HG03342 (cell line): ENCODE measurements around the gene EAF1.
A peak's percentile ranks its signal among the peaks of the same experiment; 100 is the strongest.
"Not testable (repeated sequence)": the region's sequence is repeated elsewhere in the genome, so short reads cannot be mapped to it uniquely, and the experiment has no call there.

Source experiments
- ATAC-seq: cut with Tn5 transposase; IDR thresholded peaks from one replicate; pipeline ENCODE4 v1.9.1; 2021; ENCODE audit warnings: mild to moderate bottlenecking, moderate library complexity; ENCODE audit not compliant: unreplicated experiment

EAF1 gene

DNA sequence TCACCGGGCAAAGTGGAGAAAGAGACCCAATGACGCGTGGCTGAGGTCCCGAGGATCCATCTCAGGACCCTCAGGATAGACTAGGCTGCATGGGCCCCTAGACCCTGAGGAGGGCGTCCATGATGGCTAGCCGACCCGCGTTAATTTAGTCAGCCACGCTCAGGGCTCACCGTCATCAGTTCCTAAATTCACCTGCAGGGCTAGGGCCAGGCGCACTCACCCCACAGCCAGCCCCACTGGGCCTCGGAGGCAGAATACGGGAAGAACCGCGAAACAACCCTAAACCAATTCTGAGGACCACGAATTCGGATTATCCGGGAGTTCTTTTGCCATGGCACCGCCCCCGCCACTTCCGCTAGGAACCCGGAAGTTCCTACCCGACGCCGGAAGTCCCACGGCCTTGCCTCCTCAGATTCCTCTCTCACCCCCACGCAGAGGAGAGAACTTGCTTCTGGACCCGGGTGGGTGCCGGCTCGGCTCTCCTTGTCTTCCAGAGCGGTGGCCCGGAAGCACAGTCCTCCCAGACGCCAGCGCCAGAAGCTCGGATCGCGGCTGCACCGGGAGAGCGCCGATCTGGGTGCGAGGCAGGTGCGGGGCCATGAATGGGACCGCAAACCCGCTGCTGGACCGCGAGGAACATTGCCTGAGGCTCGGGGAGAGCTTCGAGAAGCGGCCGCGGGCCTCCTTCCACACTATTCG, at the start of gene EAF1, which contains the start of gene METTL6:
TSS of gene EAF1 (plus strand) at position 417 of the 699 bp plus-strand sequence. CDS start at position 599, 182 bp downstream.
TSS of gene METTL6 (minus strand) at position 363 of the 699 bp plus-strand sequence. CDS start 1,033 bp downstream, outside the sequence.
- ATAC-seq = peak; percentile 88

DNA sequence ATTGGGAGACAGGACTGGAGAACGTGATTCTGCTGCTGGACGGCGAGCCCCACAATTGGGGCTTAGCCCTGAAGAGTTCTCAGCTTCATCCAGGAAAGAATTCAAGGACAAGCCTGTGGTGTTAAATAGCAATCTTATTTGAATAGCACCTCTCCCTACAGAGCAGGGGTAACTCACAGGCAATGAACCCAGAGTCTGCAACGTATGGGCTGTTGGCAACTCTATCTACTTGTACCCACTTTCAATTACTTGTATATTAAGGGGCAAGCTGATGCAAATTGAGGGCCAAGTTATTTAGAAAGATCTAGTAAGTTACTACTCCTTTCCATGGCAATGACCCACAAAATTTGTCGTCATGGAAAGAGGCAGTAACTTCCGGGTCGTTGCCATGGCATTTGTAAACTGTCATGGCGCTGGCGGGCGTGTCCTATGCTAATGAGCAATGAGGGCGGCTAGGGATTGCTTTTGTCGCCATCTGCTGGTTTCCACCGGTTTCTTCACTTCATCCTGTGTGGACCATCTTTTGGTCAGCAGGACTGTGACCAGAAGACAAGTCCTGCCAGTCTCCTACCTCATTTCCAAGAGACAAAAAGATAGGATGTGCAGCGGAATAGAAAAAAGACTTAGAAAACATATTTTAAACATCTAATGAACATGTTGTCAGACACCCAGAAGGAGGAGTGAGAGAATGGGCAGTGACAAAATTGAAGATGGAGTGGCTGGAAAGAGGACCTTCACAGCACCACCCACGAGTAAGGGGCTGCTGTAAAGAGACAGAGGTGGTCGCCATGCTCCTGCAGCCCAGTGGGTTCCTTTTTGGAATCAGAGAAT, 49.2 kb upstream of the EAF1 start:
- peak; percentile 88 for ATAC-seq

DNA sequence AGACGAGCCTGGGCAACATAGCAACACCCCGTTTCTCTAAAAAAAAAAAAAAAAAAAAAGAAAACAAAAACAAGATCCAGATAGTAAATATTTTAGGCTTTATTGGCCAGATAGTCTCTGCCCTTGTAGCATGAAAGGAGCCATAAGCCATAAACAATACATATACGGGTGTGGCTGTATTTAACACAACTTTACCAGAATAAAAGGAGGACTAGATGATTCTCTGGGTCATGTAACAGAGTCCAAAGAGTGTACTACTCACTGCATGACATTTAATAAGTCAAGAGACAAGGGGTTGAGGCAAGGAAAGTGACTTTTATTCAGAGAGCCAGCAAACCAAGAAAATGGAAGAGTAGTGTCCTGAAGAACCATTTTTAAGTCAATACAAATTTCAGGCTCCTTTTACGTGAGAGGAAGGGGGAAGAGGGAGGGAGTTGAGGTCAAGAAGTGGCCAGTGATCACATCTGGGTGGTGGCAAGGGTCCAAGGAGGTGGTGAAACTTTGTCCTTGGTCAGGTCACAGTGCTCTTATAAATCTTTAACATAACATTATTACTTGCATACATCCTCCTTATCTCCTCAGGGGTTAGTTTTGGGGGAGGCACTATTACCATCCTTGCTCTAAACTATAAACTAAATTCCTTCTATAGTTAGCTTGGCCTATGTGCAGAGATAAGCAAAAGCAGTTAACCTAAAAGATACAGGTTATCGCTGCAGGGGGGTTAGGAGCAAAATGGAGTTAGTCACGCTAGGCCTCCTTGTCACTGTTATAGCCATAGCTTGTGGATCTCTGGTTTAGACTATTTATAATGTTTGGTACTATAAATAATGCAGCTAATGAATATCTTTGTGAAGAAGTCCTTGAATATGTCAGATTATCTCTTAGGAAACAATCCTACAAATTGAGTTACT, 46.2 kb upstream of the EAF1 start:
- no peak for ATAC-seq

DNA sequence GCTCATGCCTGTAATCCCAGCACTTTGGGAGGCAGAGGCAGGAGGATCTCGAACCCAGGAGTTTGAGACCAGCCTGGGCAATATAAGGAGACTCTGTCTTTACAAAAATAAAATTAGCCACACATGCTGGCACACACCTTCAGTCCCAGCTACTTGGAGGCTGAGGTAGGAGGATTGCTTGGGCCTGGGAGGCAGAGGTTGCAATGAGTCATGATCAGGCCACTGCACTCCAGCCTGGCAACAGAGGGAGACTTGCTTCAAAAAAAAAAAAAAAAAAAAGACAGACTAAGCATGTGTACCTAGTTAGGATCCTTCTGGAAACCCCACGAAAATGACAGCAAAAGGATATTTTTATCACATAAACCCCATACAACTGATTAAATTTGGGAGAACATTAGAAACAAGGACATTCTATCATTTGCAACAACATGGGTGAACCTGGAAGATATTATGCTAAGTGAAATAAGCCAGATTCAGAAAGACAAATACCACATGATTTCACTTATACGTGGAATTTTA, 44.9 kb upstream of the EAF1 start:
- no peak for ATAC-seq

DNA sequence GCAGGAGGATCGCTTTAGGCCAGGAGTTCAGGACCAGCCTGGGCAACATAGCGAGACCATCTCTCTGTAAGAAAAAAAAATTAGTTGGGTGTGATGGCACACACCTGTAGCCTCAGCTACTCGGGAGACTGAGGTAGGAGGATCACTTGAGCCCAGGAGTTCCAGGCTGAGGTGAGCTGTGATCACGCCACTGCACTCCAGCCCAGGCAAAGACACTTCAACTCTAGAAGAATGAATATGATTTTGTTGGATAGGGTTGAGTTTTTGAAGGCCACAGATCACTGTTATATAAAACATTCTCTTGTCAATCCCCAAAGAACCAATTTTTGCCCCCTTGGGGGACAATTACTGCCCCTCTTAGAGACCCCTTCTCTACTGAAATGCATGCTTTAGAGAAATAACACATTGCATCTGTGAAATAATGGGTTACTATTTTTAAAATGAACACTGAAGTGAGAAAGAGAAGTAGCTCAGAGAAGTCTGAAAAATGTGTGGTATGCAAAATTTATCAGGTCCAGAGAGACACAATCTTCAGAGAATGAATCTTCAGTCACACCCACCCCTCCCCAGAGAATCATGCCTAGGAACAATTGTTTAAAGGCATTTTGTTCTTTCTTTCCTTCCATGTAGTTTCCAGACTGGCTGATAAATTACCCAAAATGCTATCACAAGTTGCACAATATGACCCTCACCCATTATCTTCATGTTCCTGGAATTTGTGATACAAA, 42.7 kb upstream of the EAF1 start:
- ATAC-seq = peak; percentile 86

DNA sequence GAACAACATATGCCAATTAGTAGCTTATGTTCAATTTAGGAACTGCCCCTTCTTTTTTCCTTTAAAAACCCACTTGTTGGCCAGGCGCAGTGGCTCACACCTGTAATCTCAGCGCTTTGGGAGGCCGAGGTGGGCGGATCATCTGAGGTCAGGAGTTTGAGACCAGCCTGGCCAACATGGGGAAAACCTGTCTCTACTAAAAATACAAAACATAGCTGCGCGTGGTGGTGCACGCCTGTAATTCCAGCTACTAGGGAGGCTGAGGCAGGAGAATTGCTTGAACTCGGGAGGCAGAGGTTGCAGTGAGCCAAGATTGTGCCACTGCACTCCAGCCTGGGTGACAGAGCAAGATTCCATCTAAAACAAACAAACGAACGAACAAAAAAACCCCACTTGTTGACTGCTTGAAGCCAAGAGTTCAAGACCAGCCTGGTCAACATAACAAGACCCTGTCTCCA, 42.1 kb upstream of the EAF1 start:
- ATAC-seq = not testable (repeated sequence)

DNA sequence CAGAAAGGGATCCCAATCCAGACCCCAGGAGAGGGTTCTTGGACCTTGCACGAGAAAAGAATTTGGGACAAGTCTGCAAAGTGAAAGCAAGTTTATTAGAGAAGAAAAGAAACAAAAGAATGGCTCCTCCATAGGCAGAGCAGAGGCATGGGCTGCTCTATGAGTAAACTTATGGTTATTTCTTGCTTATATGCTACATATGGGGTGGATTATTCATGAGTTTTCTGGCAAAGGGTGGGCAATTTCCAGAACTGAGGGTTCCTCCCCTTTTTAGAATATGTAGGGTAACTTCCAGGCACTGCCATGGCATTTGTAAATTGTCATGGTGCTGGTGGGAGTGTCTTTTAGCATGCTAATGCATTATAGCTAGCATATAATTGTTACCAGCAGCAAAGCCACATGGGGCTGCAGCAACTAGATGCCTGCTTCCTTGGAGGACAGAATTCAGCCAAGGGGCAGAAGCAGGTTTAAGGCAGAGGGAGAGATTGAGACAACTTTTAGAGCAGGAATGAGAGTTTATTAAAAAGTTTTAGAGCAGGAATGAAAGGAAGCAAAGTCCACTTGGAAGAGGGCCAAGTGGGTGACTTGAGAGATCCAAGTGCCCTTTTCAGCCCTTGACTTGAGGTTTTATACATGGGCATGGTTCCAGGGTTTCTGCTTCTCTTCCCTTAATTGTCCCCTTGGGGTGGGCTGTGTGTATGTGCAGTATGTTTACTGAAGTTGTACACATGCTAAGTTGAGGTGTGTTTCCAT, 41.3 kb upstream of the EAF1 start:
- ATAC-seq = no peak

DNA sequence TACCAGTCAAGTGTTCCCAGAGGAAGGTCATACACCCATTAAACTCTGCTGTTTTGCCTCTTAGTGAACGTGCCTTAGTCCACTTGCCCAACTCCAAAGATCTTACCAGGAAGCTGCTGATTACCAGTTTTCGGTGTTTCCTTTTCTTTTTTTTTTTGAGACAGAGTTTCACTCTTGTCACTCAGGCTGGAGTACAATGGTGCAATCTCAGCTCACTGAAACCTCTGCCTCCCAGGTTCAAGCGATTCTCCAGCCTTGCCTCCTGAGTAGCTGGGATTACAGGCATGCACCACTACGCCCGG, 40.8 kb upstream of the EAF1 start:
- not testable (repeated sequence) for ATAC-seq

DNA sequence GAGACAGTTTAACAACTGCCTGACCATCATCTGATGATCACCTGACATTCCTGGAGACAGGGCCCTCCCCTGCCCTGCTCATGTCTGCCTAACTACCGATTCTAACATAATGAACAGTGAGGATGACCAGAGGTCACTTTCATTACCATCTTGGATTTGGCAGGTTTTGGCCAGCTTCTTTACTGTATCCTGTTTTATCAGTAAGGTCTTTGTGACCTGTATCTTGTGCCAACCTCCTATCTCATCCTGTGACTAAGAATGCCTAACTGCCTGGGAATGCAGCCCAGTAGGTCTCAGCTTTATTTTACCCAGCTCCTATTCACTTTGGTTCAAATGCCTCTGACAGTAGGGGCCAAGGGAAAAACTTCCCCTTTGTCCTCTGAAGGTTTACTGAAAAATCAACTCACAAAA, 40.2 kb upstream of the EAF1 start:
- ATAC-seq = no peak

DNA sequence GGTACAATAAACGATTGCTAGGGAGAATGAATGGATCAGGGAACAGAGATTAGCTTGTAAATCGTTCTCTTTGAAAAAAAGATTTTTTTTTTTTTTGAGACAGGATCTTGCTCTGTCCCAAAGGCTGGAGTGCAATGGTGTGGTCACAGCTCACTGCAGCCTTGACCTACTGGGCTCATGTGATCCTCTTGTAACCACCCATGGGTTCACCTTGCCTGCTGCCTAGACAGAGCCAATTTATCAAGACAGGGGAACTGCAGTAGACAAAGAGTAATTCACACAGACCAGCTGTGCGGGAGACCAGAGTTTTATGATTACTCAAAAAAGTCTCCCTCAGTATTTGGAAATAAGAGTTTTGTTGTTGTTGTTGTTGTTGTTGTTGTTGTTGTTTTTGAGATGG, 39.7 kb upstream of the EAF1 start:
- no peak for ATAC-seq

DNA sequence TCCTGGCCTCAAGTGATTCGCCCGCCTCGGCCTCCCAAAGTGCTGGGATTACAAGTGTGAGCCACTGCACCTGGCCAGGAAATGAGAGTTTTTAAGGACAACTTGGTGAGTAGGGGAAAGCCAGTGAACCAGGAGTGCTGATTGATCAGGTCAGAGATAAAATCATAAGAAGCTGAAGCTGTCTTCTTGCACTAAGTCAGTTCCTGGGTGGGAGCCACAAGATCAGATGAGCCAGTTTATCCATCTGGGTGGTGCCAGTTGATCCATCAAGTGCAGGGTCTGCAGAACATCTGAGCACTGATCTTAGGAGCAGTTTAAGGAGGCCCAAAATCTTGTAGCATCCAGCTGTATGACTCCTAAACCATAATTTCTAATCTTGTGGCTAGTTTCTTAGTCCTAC, 39.1 kb upstream of the EAF1 start:
- ATAC-seq = not testable (repeated sequence)

DNA sequence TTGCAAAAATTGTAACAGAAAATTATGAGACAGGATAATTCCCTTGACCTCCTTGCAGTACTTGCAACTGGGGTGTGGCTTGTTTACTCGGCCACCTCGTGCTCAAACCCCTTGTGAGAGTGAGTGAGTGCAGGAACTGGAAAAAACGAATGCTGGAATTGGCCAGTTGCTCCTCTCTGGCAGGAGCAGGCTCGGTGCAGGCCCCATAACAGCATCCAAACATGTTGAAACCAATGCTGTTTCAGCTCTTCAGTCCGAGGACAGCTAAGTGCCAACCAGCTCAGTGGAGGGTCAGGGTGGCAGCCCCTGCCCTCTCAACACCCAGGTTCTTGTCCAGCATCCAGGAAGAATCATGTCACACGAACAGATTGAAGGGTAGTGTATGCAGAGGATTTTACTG, 36.9 kb upstream of the EAF1 start:
- no peak for ATAC-seq

DNA sequence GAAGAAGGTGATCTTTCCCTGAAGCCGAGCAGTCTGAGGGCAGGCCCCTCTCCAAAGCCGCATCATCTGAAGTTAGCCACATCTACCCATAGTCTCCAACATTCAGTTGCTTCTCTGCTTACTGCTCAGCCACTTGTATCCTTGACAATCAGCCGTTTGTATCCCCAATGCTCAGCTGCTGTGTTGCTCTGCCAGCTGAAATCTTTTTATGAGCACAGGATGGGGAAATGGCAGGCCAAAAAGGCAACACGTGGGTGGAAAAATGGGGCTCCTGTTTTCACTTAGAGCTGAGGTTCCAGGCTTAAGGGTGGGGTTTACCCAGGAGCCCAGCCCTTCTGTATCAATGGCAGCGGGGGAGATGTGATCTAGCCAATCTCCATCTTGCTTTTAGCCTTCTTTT, 36.4 kb upstream of the EAF1 start:
- ATAC-seq = no peak

DNA sequence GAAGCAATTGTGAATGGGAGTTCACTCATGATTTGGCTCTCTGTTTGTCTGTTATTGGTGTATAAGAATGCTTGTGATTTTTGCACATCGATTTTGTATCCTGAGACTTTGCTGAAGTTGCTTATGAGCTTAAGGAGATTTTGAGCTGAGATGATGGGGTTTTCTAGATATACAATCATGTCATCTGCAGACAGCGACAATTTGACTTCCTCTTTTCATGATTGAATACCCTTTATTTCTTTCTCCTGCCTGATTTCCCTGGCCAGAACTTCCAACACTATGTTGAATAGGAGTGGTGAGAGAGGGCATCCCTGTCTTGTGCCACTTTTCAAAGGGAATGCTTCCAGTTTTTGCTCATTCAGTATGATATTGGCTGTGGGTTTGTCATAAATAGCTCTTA, 34.1 kb upstream of the EAF1 start:
- ATAC-seq = not testable (repeated sequence)

DNA sequence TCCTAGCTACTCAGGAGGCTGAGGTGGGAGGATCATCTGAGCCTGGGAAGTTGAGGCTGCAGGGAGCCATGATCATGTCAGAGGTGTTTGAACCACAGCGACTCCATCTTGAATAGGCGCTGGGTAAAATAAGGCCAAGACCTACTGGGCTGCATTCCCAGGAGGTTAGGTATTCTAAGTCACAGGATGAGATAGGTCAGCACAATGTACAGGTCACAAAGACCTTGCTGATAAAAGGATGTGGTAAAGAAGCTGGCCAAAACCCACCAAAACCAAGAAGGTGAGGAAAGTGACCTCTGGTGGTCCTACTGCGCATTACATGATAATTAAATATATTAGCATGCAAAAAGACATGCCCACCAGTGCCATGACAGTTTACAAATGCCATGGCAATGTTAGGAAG, 28.7 kb upstream of the EAF1 start:
- not testable (repeated sequence) for ATAC-seq

DNA sequence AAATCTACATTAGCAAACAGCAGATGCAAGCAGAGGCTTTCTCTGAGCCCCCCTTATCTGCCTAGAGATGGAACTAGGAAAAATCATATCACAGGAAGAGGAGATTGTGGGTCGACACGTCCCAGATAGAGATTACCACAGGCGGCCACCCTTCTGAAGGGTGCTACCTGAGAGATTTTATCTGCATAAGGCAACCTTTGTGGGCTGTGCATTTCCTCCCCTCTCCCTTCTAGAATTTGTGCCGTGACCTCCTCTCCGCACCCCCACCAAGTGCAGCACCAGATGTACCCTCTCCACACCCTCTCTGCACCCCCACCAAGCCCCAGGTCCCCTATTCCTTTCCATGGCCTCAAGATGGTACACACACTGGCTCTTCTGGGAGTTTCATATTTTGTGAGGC, 27.4 kb upstream of the EAF1 start:
- ATAC-seq = no peak

DNA sequence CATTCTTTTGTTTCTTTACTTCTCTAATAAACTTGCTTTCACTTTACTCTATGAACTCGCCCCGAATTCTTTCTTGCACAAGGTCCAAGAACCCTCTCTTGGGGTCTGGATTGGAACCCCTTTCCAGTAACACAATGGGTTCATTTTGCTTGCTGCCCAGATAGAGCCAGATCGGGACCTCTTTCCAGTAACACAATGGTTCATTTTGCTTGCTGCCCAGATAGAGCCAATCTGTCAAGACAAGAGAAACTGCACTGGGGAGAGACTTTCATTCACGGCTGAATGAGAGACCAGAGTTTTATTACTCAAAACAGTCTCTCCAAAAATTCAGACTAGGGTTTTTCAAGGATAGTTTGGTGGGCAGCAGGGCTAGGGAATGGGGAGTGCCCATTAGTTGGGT, 25.5 kb upstream of the EAF1 start:
- ATAC-seq = no peak

DNA sequence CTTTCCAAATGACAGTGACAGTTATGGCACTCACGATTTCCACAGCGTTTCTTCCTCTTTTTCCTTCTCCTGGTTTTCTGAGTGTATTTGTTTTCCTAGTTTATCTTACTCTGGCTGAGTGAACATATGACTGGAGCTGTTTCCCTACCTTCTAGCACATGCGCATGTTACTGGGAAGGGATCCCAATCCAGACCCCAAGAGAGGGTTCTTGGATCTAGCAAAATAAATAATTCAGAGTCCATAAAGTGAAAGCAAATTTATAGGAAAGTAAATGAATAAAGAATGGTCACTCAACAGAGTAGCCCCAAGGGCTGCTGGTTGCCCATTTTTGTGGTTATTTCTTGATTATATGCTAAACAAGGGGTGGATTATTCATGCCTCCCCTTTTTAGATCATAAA, 23.9 kb upstream of the EAF1 start:
- no peak for ATAC-seq

DNA sequence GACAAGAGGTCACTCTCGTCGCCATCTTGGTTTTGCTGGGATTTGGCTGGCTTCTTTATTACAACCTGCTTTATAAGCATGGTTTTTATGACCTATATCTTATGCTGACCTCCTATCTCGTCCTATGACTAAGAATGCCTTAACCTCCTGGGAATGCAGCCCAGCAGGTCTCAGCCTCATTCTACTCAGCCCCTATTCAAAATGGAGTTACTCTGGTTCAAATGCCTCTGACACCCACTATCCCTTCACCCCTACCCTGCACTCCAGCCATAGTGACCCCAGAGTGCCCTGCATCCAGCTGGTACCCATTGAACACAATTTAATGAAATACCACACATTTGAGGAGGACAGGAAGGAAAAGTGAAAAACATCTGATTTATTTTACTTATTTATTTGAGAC, 23.4 kb upstream of the EAF1 start:
- no peak for ATAC-seq

DNA sequence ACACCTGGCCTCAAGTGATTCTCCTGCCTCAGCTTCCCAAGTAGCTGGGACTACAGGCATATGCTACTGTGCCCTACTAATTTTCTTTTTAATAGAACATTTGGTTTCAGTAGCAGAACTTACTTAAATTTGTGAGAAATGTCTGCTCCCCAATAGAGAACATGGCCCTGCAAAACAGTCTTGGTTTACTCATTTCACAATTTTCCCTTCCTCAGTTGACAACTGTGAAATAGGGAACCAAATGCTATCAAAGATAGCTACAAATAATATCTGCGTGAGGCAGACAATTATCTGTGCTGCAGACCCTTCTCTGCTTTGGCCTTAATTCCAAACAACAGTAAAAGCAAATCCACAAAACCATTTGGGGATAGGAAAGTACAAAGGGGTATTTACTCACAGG, 22.6 kb upstream of the EAF1 start:
- no peak for ATAC-seq
